Nucleus accumbens (tissue), 56 donors: ENCODE results near the gene PSMD1.
A peak's percentile ranks its signal among the peaks of the same experiment; 100 is the strongest.
"Not testable (repeated sequence)": the region's sequence is repeated elsewhere in the genome, so short reads cannot be mapped to it uniquely, and the experiment has no call there.

ENCODE experiments used
- DNase-seq, 56 donors: peaks; one replicate each; lab custom pipeline; 2025; lab: John Stamatoyannopoulos, UW

Gene PSMD1

DNA sequence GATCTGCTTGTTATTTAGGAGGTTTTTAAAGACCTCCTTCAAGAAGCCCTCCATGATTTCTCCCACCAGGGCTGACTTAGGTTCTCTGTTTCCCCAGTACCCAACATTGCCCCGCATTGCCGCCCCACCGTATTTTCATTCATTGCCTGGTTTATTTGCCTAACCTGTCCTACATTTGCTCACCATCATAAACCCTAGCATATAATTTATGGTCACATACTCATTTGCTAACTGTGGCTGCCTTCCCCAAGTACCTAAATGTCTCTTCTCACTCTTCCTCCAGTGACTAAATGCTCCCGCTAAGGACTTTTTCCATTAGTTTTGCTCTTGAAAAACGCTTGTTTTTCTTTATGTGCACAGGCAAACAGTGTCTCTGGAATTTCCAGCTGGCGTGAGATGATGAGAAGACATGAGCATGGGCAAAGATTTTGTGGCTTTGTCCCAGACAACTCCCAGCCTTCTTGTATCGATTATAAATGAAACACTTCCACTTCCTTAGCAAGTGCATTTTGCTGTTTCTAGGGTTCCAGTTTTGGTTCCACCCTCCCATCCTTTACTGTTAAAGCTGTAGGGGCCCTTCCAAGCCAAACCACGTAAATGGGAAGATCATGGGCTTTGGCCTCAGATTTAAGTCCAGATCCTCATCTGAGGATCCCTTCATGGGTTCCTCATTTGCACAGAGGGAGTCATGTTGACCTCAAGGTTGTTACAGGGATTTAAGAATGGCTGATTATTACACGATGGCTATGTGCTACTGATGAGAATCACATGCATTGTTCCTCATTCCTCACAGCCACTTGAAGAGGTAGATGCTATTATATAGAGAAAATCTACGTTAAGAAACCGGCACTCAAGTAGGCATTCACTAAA lies 120.7 kb downstream of the PSMD1 start:
- no peak for DNase-seq

GRCh38 chr2:231178805-231179204 lies 122.1 kb downstream of the PSMD1 start:
- not testable (repeated sequence) for DNase-seq

GRCh38 chr2:231181860-231182512 lies 125.3 kb downstream of the PSMD1 start:
- peak in 7 of 56 donors; percentile 5 to 38 (median 12) for DNase-seq

DNA sequence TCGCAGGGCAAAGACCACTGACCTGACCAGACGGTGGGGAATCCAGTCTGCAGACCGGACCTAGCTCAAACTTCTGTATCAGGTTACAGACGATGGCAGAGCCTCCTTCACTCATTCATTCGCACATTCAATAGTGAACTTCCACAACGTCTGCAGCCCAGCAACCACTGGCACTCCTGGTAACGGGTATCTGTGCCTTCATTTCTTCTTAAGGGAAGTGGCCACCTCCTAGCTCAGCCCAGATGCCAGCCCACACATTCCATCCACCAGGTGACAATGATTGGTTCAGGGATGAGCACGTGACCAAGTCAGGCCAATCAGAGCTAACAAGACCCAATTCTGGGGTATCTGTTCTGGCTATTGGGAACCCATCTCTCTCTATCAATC lies 125.8 kb downstream of the PSMD1 start:
- DNase-seq: no peak

- DNase-seq: no peak
These were observed 127.2 kb downstream of the PSMD1 start for GRCh38 chr2:231183851-231184250.

DNA sequence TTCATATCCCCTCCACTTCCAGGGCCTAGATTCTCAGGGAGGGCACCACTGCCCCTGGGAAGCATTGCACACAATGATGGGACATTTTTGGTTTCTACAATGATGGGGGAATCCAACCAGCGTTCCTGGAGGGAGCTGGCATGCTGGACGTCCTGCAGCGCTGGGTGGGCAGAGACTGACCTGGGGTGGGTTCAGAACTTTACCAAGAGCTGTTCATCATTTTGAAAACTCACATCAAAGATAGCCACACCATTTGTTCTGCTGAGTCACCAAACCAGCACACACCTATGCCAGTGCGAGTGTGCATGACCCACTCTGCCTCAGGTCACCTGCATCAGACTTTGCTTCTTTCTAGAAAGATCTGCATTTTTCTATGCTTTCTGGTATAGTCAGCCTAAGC lies 127.7 kb downstream of the PSMD1 start:
- no peak for DNase-seq

- DNase-seq: no peak
These were observed 128.5 kb downstream of the PSMD1 start for GRCh38 chr2:231185050-231185725.

- DNase-seq: no peak
These were observed 129.2 kb downstream of the PSMD1 start for GRCh38 chr2:231185886-231186285.

DNA sequence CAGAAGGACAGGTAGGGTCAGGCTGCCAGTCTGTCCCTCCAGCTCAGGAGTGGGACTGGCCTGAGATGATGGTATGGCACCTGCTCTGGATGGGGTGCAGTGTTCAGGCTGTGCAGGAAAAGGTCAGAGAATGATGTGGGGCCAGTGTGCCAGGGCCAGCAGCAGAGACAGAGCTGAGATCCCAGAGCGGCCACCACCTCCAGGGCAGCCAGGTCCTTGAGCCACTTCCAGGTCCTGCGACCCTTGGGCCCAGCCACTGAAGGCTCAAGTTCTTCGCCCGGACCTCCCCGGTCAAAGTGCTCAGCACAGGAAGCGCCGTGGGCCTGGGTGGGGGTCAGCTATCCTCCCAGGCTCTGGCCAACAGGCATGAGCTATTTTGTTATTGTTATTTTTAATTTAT lies 129.7 kb downstream of the PSMD1 start:
- DNase-seq: no peak

- no peak for DNase-seq
These were observed 131.3 kb downstream of the PSMD1 start for GRCh38 chr2:231187736-231188505.

GRCh38 chr2:231188506-231189170 lies 132.0 kb downstream of the PSMD1 start:
- DNase-seq: no peak

GRCh38 chr2:231189171-231189530 lies 132.5 kb downstream of the PSMD1 start:
- no peak for DNase-seq

GRCh38 chr2:231189571-231190495 lies 133.2 kb downstream of the PSMD1 start:
- peak in 5 of 56 donors; percentile 8 to 47 (median 14) for DNase-seq

- DNase-seq: peak in 25 of 56 donors; percentile 6 to 64 (median 28)
These were observed 134.0 kb downstream of the PSMD1 start for GRCh38 chr2:231190531-231191197.

GRCh38 chr2:231191896-231192872 lies 135.5 kb downstream of the PSMD1 start:
- DNase-seq: peak in 2 of 56 donors; percentile 7 to 25

- no peak for DNase-seq
These were observed 136.5 kb downstream of the PSMD1 start for GRCh38 chr2:231193216-231193615.

DNA sequence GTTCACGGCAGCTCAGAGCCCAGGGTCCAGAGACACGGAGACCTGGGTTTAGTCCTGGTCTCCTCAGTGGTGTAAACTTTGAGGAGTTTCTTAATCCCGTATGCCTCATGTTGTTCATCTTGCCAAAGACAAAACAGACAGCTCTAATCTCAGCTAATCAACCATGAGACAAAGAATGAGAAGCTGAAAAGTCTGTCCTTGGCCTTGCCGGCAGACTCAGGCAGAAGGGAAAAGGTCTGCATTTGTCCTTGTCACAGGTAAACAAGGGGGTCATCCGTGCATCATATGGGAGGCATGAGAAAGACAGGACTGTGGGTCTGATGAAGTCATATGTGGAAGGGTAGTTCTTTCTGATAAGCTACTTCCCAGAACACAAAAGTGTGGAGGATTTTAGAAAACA lies 139.9 kb downstream of the PSMD1 start:
- DNase-seq: no peak
